ENCODE results near the gene ETV3.

Gene ETV3

DNA sequence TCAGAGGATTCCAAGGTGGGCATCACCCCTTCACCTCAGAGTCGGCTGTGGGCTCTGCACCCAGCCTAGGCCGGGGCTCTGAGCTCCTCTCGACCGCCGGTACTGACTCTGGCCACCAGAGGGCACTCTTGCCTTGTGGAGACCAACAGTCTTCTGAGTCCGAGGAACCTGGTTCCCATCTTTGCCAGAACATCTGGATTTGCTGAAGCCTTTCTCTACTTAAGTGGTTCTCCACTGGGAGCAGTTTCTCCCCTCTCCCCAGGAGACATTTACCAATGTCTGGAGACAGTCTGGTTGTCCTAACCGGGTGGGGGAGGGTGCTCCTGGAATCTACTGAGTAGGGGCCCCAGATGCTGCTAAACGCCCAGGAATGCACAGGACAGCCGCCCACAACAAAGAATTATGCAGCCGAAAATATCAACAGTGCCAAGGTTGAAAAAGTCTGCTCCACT, 48.0 kb downstream of the ETV3 start:
- DNase-seq: peak; percentile 84

GRCh38 chr1:157089789-157090188, 48.4 kb downstream of the ETV3 start:
- DNase-seq: no peak

GRCh38 chr1:157088607-157089006, 49.6 kb downstream of the ETV3 start:
- DNase-seq: no peak

DNA sequence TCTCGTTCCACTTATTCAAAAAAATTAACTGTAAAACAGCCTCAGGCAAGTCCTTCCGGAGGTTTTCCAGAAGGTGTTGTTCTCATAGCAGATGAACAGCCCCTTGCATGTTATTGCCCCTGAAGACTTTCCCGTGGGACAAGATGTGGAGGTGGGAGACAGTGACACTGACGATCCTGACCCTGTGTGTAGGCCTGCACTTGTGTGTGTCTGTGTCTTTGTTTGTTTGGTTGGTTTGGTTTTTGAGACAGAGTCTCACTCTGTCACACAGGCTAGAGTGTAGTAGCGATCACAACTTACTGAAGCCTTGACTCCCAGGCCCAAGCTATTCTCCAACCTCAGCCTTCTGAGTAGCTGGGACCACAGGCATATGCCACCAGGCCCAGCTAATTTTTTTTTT, 51.2 kb downstream of the ETV3 start:
- no peak for DNase-seq

GRCh38 chr1:157086299-157086698, 51.9 kb downstream of the ETV3 start:
- DNase-seq: no peak

- no peak for DNase-seq
Measured at GRCh38 chr1:157085421-157085820, 52.8 kb downstream of the ETV3 start.

DNA sequence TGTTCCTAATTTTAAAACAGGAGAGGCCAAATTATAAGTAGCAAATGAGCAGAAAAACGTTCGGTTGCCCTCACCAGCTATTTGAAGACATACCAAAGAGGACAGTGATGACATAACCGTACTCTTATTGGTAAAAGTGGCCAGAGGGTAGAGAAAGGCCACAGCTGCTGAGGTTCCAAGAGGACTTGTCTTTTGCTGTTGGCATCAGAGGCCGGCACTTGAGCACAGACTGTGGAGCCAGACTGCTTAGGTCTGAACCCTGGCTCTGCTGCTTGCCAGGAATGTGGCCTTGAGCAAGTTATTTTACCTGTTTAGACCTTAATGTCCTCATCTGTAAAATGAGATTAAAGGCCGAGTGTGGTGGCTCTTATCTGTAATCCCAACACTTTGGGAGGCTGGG, 53.5 kb downstream of the ETV3 start:
- no peak for DNase-seq

DNA sequence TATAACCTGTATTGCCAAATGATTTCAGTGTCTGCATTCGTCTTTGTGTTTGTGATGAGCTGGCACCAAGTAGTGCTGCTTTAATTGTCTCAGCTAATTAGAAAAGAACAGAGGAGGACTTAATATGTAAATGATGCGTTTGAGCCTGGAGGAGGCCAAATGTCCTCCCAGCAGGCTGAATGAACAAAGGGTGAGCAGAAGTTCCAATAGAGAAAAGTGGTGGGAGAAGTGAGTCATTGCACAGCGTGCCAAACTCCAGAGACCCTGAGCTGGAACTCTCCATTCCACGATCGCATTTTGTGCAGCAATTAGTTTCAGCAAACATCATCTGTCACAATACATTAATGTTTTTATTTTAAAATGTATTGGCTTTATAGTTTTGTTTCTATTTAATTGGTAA, 56.5 kb downstream of the ETV3 start:
- DNase-seq: no peak

- no peak for DNase-seq
Measured at GRCh38 chr1:157080714-157081113, 57.5 kb downstream of the ETV3 start.

- DNase-seq: no peak
Measured at GRCh38 chr1:157077394-157077793, 60.8 kb downstream of the ETV3 start.

DNA sequence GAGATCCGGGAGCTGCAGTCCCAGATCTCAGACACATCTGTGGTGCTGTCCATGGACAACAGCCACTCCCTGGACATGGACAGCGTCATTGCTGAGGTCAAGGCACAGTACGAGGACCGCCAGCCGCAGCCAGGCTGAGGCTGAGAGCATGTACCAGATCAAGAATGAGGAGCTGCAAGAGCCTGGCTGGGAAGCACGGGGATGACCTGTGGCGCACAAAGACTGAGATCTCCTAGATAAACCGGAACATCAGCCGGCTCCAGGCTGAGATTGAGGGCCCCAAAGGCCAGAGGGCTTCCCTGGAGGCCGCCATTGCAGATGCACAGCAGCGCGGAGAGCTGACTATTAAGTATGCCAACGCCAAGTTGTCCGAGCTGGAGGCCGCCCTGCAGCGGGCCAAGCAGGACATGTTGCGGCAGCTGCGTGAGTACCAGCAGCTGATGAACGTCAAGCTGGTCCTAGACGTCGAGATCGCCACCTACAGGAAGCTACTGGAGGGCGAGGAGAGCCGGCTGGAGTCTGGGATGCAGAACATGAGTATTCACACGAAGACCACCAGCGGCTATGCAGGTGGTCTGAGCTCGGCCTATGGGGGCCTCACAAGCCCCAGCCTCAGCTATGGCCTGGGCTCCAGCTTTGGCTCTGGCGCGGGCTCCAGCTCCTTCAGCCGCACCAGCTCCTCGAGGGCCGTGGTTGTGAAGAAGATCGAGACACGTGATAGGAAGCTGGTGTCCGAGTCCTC, 64.1 kb downstream of the ETV3 start:
- peak; percentile 42 for DNase-seq

All from midbrain (tissue), 1 donor.